NB4 (cell line): Measurements from ENCODE around the gene GALNT4.

Experiments used
- CTCF ChIP-seq: IDR thresholded peaks from one replicate; pipeline ENCODE4 v1.5.1; 2012; ENCODE audit warnings: low read depth, low read length
- POLR2A ChIP-seq: IDR thresholded peaks from 2 replicates; pipeline ENCODE4 v1.6.1; 2011; ENCODE audit warnings: mild to moderate bottlenecking; ENCODE audit not compliant: insufficient read length; ENCODE audit errors: extremely low read depth

GRCh38 chr12:89540586-89540985, 16.0 kb upstream of the GALNT4 start:
- no peak for TF ChIP-seq CTCF
- no peak for TF ChIP-seq POLR2A
